Astrocyte (in vitro differentiated cells and primary cell): ENCODE data around the gene CDH13.

ENCODE experiments used
- CTCF ChIP-seq: IDR thresholded peaks from 2 replicates; pipeline ENCODE4 v1.5.1; 2011; ENCODE audit warnings: low read depth, mild to moderate bottlenecking, inconsistent platforms, low read length, moderate library complexity; ENCODE audit not compliant: insufficient read depth
- EZH2 ChIP-seq: IDR thresholded peaks from 2 replicates; pipeline ENCODE4 v1.6.1; 2012; ENCODE audit warnings: mild to moderate bottlenecking, low read length, inconsistent platforms; ENCODE audit not compliant: insufficient read depth

DNA sequence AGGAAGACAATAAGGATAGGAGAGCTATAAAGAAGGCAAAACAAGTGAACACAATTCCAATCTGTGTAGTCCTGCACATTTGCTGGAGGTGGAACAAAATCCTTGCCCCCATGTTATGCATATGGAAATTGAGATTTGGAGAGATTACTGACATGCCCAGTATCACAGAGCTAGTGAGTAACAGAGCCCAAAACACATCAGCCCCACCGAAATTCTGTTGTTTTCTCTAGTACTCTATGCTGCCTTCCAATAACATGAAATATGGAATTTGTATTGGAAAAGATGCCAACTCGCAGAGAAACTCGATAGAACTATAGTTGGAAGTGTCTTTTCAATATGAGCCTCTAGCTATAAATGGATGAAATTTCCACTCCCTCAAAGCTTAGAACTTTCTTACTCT lies 456.6 kb downstream of the CDH13 start:
- TF ChIP-seq CTCF = no peak
- TF ChIP-seq EZH2 = no peak
